Measurements from ENCODE around the gene CYYR1.

Gene CYYR1

DNA sequence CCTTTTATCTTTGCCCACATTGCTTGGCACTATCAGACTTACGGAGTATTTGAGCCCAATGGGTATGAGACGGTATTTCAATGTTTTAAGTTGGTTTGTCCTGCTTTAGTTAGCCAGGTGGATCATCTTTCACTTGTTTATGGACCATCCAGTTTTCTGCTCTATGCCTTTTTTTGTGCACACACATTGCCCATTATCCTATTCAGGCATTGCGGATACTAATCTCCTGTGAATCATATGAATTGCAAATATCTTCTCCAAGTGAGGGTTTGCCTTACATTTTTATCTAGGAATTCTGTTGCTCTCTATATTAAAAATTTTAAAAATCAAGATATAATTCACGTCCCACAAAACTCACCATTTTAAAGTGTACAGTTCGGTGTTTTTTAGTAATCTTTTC, 14.0 kb downstream of the CYYR1 start:
- TF ChIP-seq, protein P1, sequence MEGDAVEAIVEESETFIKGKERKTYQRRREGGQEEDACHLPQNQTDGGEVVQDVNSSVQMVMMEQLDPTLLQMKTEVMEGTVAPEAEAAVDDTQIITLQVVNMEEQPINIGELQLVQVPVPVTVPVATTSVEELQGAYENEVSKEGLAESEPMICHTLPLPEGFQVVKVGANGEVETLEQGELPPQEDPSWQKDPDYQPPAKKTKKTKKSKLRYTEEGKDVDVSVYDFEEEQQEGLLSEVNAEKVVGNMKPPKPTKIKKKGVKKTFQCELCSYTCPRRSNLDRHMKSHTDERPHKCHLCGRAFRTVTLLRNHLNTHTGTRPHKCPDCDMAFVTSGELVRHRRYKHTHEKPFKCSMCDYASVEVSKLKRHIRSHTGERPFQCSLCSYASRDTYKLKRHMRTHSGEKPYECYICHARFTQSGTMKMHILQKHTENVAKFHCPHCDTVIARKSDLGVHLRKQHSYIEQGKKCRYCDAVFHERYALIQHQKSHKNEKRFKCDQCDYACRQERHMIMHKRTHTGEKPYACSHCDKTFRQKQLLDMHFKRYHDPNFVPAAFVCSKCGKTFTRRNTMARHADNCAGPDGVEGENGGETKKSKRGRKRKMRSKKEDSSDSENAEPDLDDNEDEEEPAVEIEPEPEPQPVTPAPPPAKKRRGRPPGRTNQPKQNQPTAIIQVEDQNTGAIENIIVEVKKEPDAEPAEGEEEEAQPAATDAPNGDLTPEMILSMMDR (conservative IDR thresholded peaks at IDR 0.05; ENCODE audit: control insufficient read depth, insufficient read depth, low read depth, low read length) = no peak
- DNase-seq (ENCODE audit: low read depth) = no peak
- no peak overlapping the region for H3K4me3 ChIP-seq (ENCODE audit: control insufficient read depth, low read depth, low read length)

DNA sequence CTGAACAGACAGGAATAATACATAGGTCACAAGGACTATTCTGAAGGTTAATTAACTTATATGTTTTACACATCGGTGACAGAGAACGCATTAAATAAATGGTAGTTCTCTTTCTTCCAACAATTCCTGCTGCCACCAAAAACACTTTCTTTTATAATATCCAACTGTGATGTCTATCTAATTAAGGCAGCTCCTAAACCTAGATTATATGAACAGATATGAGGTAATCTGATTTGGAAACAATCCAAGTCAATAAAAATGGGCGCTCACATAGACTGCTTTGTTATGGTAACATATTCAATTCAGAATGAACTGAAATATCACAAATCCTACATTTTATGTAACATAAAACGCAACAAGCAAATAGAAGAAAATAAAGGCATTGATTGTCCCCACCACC, 16.0 kb downstream of the CYYR1 start:
- no peak for DNase-seq (ENCODE audit: low read depth)
- TF ChIP-seq, protein P1 (conservative IDR thresholded peaks at IDR 0.05; ENCODE audit: control insufficient read depth, insufficient read depth, low read depth, low read length) = no peak
- H3K4me3 ChIP-seq (ENCODE audit: control insufficient read depth, low read depth, low read length) = no peak overlapping the region

DNA sequence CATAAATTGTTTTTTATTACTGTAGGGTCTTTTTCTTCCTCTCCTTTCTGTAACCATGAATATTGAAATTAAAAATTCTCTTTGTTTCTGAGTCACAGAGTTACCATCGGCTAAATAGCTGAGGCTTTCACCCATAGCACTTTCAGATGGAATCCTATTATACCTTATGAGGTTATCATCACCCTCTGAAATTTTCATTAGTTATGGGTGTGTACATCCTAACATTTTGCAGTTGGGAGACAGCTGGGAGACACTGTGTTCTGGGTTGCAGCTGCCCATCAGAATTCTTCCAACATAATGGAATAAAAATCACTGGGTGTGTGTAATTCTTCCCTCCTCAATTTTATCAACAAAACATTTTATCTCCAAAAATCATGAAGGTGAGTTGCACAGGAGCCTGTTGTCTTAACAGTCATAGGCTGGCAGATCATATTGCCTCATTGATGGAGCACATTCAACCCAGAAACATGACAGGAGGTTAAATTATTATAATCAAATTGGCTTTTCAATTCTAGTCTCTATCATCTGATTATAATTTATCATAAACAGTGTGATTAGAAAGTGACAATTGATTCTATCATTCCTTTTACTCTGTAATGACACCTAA, 17.4 kb downstream of the CYYR1 start:
- TF ChIP-seq, protein P1 (conservative IDR thresholded peaks at IDR 0.05; ENCODE audit: control insufficient read depth, insufficient read depth, low read depth, low read length) = no peak
- DNase-seq (ENCODE audit: low read depth) = no peak
- no peak overlapping the region for H3K4me3 ChIP-seq (ENCODE audit: control insufficient read depth, low read depth, low read length)

- no peak overlapping the region for H3K4me3 ChIP-seq (ENCODE audit: control insufficient read depth, low read depth, low read length)
- DNase-seq (ENCODE audit: low read depth) = no peak
- TF ChIP-seq, protein P1 (conservative IDR thresholded peaks at IDR 0.05; ENCODE audit: control insufficient read depth, insufficient read depth, low read depth, low read length) = no peak
Measured at GRCh38 chr21:26554365-26554764, 18.7 kb downstream of the CYYR1 start.

DNA sequence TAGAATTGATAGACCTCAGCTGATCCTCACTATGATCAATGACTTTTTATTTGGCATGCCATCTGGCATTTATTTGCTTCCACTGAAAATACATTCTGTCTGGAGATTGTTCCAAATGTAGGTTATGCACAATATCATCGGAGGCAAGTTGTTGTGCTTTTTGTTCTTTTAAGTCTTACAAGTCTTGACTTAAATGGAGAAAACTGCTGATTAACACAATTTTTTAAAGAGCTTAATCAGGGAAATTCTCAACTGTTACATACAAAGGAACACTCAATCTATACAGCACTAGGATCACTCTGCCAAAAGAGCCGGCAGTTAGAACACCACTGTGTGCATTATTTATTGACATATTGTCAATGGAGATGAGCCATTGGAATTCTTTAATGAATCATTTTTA, 19.2 kb downstream of the CYYR1 start:
- H3K4me3 ChIP-seq (ENCODE audit: control insufficient read depth, low read depth, low read length) = no peak overlapping the region
- TF ChIP-seq, protein P1 (conservative IDR thresholded peaks at IDR 0.05; ENCODE audit: control insufficient read depth, insufficient read depth, low read depth, low read length) = no peak
- no peak for DNase-seq (ENCODE audit: low read depth)

- TF ChIP-seq, protein P1 (conservative IDR thresholded peaks at IDR 0.05; ENCODE audit: control insufficient read depth, insufficient read depth, low read depth, low read length) = no peak
- no peak for DNase-seq (ENCODE audit: low read depth)
- H3K4me3 ChIP-seq (ENCODE audit: control insufficient read depth, low read depth, low read length) = no peak overlapping the region
Measured at GRCh38 chr21:26550326-26550725, 22.8 kb downstream of the CYYR1 start.
